HepG2 (cell line): ENCODE data around the gene C22orf31. TPM values are rescaled to one million over a fixed set of nuclear protein-coding genes. Genes with fewer than 3 reads are reported as not detected.

Experiments used
- ATAC-seq: fragments of 200-7000 bp; cut with Tn5 transposase; 3 replicates; pipeline ENCODE4 v1.9.1; 2020; ENCODE audit warnings: mild to moderate bottlenecking, moderate library complexity
- BruUV-seq: library from RNA; stranded (reverse); fragments of 400-500 nt; replicated peaks from 2 replicates; lab custom pipeline; 2021; lab: Mats Ljungman, UMichigan
- CTCF ChIA-PET: fragments of 300-600 bp; formaldehyde crosslinking; extraction: SDS; loops from one replicate; lab custom pipeline; 2021; ENCODE audit warnings: low total read pairs, inconsistent platforms, low intra/inter-chr PET ratio; lab: Yijun Ruan, JAX
- POLR2A ChIA-PET: fragments of 350-600 bp; sonication (Branson Sonifier 250); formaldehyde crosslinking; loops from one replicate; lab custom pipeline; 2020; ENCODE audit warnings: antibody characterized with exemption, inconsistent platforms; lab: Yijun Ruan, JAX
- DNase-seq: peaks from one replicate; pipeline ENCODE4 v3.0.0-alpha.2; 2015; ENCODE audit warnings: low spot score
- FAIRE-seq: peaks from 3 replicates; lab custom pipeline; 2011; peaks lifted over from hg19 to GRCh38; lab: Jason Lieb, UNC
- H2AFZ ChIP-seq: one replicate; pipeline ENCODE4 v1.6.1; 2011; ENCODE audit warnings: low read length, inconsistent platforms
- H3K27ac ChIP-seq: fragments of 300-600 bp; 3 replicates; pipeline ENCODE4 v1.8.0; 2011; ENCODE audit warnings: mixed run types, mild to moderate bottlenecking, mixed read lengths, low read length, inconsistent platforms; ENCODE audit not compliant: insufficient read depth; ENCODE audit errors: extremely low read length
- H3K27me3 ChIP-seq, 2 experiments: fragments of 200-600 bp in 1 of 2; 2 replicates in 1 of 2; 3 replicates in 1 of 2; pipeline versions ENCODE4 v1.6.0 to v1.8.0; 2011; ENCODE audit warnings: low read length in 2 of 2, mild to moderate bottlenecking in 2 of 2, moderate library complexity in 2 of 2, inconsistent platforms in 1 of 2; ENCODE audit not compliant: insufficient read depth in 2 of 2, control insufficient read depth in 1 of 2
- H3K36me3 ChIP-seq, 2 experiments: fragments of 200-600 bp in 1 of 2; replicated peaks in 1 of 2; 2 replicates in 1 of 2; 3 replicates in 1 of 2; pipeline versions ENCODE4 v1.5.1 to v1.8.0; 2011; ENCODE audit warnings: low read length in 2 of 2, inconsistent platforms in 1 of 2; ENCODE audit not compliant: insufficient read depth in 2 of 2, control insufficient read depth in 1 of 2
- H3K4me1 ChIP-seq: 2 replicates; pipeline ENCODE4 v1.5.1; 2012; ENCODE audit warnings: low read length, inconsistent platforms; ENCODE audit not compliant: insufficient read depth
- H3K4me2 ChIP-seq: 2 replicates; pipeline ENCODE4 v1.6.0; 2011; ENCODE audit warnings: low read depth, low read length, inconsistent platforms
- H3K4me3 ChIP-seq, 3 experiments: fragments of 200-600 bp in 1 of 3; sonication (generic), shearing (Covaris generic) in 1 of 3; replicated peaks in 1 of 3; 2 replicates each; pipeline ENCODE4 v1.5.1; 2011 to 2016; ENCODE audit warnings: low read length in 3 of 3, inconsistent platforms in 2 of 3, low read depth in 2 of 3, mild to moderate bottlenecking in 2 of 3, control low read depth in 1 of 3, mixed read lengths in 1 of 3; ENCODE audit not compliant: insufficient read depth in 1 of 3
- H3K79me2 ChIP-seq: one replicate; pipeline ENCODE4 v1.6.1; 2011; ENCODE audit warnings: low read length, inconsistent platforms; ENCODE audit not compliant: insufficient read depth
- H3K9ac ChIP-seq: 2 replicates; pipeline ENCODE4 v1.6.0; 2011; ENCODE audit warnings: mild to moderate bottlenecking, low read depth, low read length, inconsistent platforms; ENCODE audit not compliant: insufficient read depth
- H3K9me3 ChIP-seq: 2 replicates; pipeline ENCODE4 v1.5.1; 2012; ENCODE audit warnings: mild to moderate bottlenecking, low read length
- H4K20me1 ChIP-seq: 2 replicates; pipeline ENCODE4 v1.6.0; 2011; ENCODE audit warnings: inconsistent platforms, mild to moderate bottlenecking, low read length, moderate library complexity; ENCODE audit not compliant: insufficient read depth
- TFAP4 ChIP-seq: sonication (generic); IDR thresholded peaks from 2 replicates; pipeline ENCODE4 v1.6.1; 2016; ENCODE audit warnings: low read depth, borderline replicate concordance
- ZNF318 ChIP-seq: sonication (generic); formaldehyde crosslinking; IDR thresholded peaks from 2 replicates; pipeline ENCODE4 v1.4.0; 2020; ENCODE audit warnings: mild to moderate bottlenecking, missing genetic modification reagents
- ZNF7 ChIP-seq: IDR thresholded peaks from 2 replicates; pipeline ENCODE4 v1.6.1; 2016; ENCODE audit warnings: missing biosample characterization, missing genetic modification reagents
- WGBS: methylation state at CpG from one replicate; pipeline ENCODE4 v1.1.6; 2017; ENCODE audit warnings: low lambda C conversion rate; 5-methylcytosine and 5-hydroxymethylcytosine counted together
- in situ Hi-C: cut with HindIII; loops from 2 replicates; pipeline ENCODE4 v1.10.0; 2017; ENCODE audit warnings: low pct_unique_long_range_greater_than_20kb; ENCODE audit not compliant: extremely low pct_ligation_motif_present
- intact Hi-C: fragments of 100-400 bp; cut with micrococcal nuclease; formaldehyde crosslinking; loops from one replicate; pipeline ENCODE4 v1.10.0; 2022; ENCODE audit not compliant: unreplicated experiment
- polyA plus RNA-seq, 8 experiments: library from polyadenylated mRNA; depleted of rRNA in 3 of 8; stranded (reverse) in 7 of 8; unstranded in 1 of 8; fragments of >200 nt; fragmentation: Illumina TruSeq in 4 of 8; extraction: Trizol in 4 of 8; gene quantifications; 2 replicates each; pipeline versions ENCODE4 v1.2.1 to v1.2.3, GENCODE V29; 2011 to 2016; ENCODE audit warnings: low read depth in 4 of 8, missing spikeins in 1 of 8, mixed read lengths in 1 of 8; ENCODE audit not compliant: insufficient read depth in 1 of 8
- total RNA-seq, 5 experiments: library from RNA; depleted of rRNA; stranded (reverse); fragments of >200 nt; fragmentation: Illumina TruSeq; extraction: Trizol; gene quantifications; 2 replicates each; pipeline ENCODE4 v1.2.3, GENCODE V29; 2016; ENCODE audit warnings: low read depth in 1 of 5

The C22orf31 gene
- total and polyA plus RNA-seq, 2 of the 13 experiments (the other 11 are each of a cell fraction or from before 2014, with no cell fraction given), result not detected

DNA sequence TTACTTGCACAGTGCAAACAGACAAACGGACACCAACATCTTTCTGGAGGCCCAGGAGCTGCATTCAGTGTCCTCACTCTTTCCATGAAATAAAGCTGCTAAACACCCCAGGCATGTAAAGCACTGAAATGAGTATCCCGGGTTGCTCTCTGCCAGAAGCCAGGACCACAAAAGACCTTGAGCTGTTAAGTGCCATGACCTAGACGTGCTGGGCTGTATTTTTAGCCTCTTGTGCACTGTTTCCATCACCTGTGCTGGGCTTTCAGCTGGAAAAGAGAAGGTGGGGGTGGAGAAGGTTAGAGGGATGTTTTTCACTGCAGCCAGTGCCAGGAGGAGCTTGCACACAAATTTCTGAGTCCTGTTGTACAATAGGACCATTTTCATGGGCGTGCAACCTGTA is 7.8 kb upstream of the C22orf31 start:
- DNase-seq, result no peak
- no TSS peak for BruUV-seq
- Histone ChIP-seq H3K27ac (peak overlapping the region; percentile 22), H3K4me3 (peak overlapping the region in 1 of 3 experiments; percentile 7; a peak in 1 of 6 replicates), H3K9me3 (no peaks in the 10 kb centered on the region), H2AFZ (no peak overlapping the region), H3K27me3 (no peaks in the 10 kb centered on the region), H4K20me1 (0 out of 2 replicates have a peak, but pooled peaks cover 4% of the 10 kb centered on the region), H3K4me1 (peaks cover 59% of the 10 kb centered on the region), H3K36me3 (no peaks in the 10 kb centered on the region), H3K9ac (no peak overlapping the region), H3K79me2 (no peaks in the 10 kb centered on the region), H3K4me2 (peak overlapping the region; percentile 58)
- ChIA-PET POLR2A (interaction anchor here (0.7 to 1.2 kb wide), 2 partner anchors 15 to 68 kb away, joined by 3 to 4 read pairs; no protein-coding TSS in a partner anchor), CTCF (no interaction called here)
- TF ChIP-seq ZNF7 (CRISPR knock-in tag) (peak; percentile 25; the same call in 1 of the 2 replicates), TFAP4 (0 out of 2 replicates have a peak, but pooled peaks have one; percentile 9), ZNF318 (no peak)
- FAIRE-seq, result no peak
- intact Hi-C loops (no loop called here), in situ Hi-C loops (no loop called here)
- WGBS, result 7% methylated on average over 4 of the region's 4 CpGs
- no peak for ATAC-seq
